Urothelium cell line (cell line): ENCODE measurements around the gene DENND1B.
"Not testable (repeated sequence)": the region's sequence is repeated elsewhere in the genome, so short reads cannot be mapped to it uniquely, and the experiment has no call there.

Experiments
- DNase-seq: peaks from one replicate; pipeline ENCODE4 v3.0.0; 2011; ENCODE audit warnings: low spot score, mixed read lengths
- FAIRE-seq: peaks from 2 replicates; lab custom pipeline; 2011; peaks lifted over from hg19 to GRCh38; lab: Jason Lieb, UNC

The DENND1B gene

GRCh38 chr1:197783510-197783948 is 8.2 kb upstream of the DENND1B start:
- DNase-seq: no peak
- no peak for FAIRE-seq

GRCh38 chr1:197782722-197783360 is 7.6 kb upstream of the DENND1B start:
- FAIRE-seq (no peak), DNase-seq (no peak)

GRCh38 chr1:197781968-197782721 is 6.9 kb upstream of the DENND1B start:
- FAIRE-seq: no peak

GRCh38 chr1:197779921-197780320 is 4.6 kb upstream of the DENND1B start:
- no peak for DNase-seq
- no peak for FAIRE-seq

More at GRCh38 chr1:197781968-197782721, 6.9 kb upstream of the DENND1B start:
- DNase-seq: no peak

- no peak for FAIRE-seq
Observed at GRCh38 chr1:197778366-197778945, 3.2 kb upstream of the DENND1B start.

GRCh38 chr1:197776351-197777105 is 1.2 kb upstream of the DENND1B start:
- no peak for FAIRE-seq

More at GRCh38 chr1:197778366-197778945, 3.2 kb upstream of the DENND1B start:
- DNase-seq: no peak

GRCh38 chr1:197774466-197775281 is 606 bp downstream of the DENND1B start:
- DNase-seq (peak; percentile 55), FAIRE-seq (no peak)

More at GRCh38 chr1:197776351-197777105, 1.2 kb upstream of the DENND1B start:
- peak; percentile 17 for DNase-seq

- no peak for DNase-seq
- FAIRE-seq: no peak
Observed at GRCh38 chr1:197773856-197774255, 1.4 kb downstream of the DENND1B start.

GRCh38 chr1:197771904-197772556 is 3.2 kb downstream of the DENND1B start:
- DNase-seq: no peak
- FAIRE-seq: no peak

- DNase-seq: no peak
- FAIRE-seq: no peak
Observed at GRCh38 chr1:197771386-197771785, 3.9 kb downstream of the DENND1B start.

- FAIRE-seq: no peak
- DNase-seq: no peak
Observed at GRCh38 chr1:197770243-197770642, 5.0 kb downstream of the DENND1B start.

- no peak for DNase-seq
- no peak for FAIRE-seq
Observed at GRCh38 chr1:197769287-197769686, 6.0 kb downstream of the DENND1B start.

GRCh38 chr1:197768014-197768805 is 7.1 kb downstream of the DENND1B start:
- no peak for FAIRE-seq
- DNase-seq: no peak

- no peak for FAIRE-seq
- DNase-seq: no peak
Observed at GRCh38 chr1:197763769-197764168, 11.5 kb downstream of the DENND1B start.

- FAIRE-seq: no peak
- DNase-seq: no peak
Observed at GRCh38 chr1:197763307-197763706, 12.0 kb downstream of the DENND1B start.

GRCh38 chr1:197761654-197762053 is 13.6 kb downstream of the DENND1B start:
- no peak for FAIRE-seq
- no peak for DNase-seq

GRCh38 chr1:197755553-197755952 is 19.7 kb downstream of the DENND1B start:
- DNase-seq, FAIRE-seq: not testable (repeated sequence)

GRCh38 chr1:197752652-197753164 is 22.6 kb downstream of the DENND1B start:
- not testable (repeated sequence) for FAIRE-seq, DNase-seq

- DNase-seq: no peak
- no peak for FAIRE-seq
Observed at GRCh38 chr1:197750366-197750765, 24.9 kb downstream of the DENND1B start.
